Measurements from ENCODE around the gene MAP3K5.

MAP3K5 gene

DNA sequence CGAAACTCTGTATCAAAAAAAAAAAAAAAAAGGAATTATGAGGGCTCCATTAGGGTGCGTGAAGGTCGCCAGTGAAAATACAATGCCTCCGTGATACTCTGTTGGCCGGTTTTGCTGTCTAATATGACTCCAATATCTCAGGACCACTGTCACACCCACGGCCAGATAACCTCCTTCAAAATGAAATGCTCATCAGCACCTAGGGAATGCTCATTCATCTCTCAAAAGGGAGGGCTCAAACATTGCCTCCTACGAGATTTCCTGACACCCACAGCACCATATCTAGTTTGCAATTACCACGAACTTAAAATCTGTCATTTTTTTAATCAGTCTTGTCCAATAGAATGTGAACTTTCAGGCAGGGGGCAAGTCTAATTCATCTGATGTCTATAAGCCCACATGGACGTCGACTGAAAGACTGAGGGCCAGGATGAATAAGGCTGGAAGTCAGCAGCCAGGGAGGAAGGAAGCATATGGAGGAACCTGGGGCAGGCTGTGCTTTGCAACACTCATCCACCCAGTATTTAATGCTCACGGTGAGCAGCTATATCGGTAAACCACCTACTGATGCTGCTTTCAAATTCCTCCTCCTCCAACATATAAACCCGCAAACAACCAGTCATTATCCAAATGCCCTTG is 42.8 kb downstream of the MAP3K5 start:
- Histone ChIP-seq H3K36me3 (ENCODE audit: control insufficient read depth, insufficient read depth, low read length) (no peaks in the 10 kb centered on the region), H3K4me1 (ENCODE audit: control insufficient read depth, insufficient read depth, low read length) (no peaks in the 10 kb centered on the region), H3K27me3 (ENCODE audit: control insufficient read depth, insufficient read depth, low read length, poor library complexity, severe bottlenecking) (no peaks in the 10 kb centered on the region), H3K4me3 (ENCODE audit: insufficient read depth, low read depth, low read length) (no peak overlapping the region), H3K27ac (ENCODE audit: insufficient read depth, low read depth, low read length, poor library complexity, severe bottlenecking) (no peak overlapping the region), H3K9me3 (ENCODE audit: control insufficient read depth, low read length) (no peaks in the 10 kb centered on the region)
- 91 to 93% methylated on average over 13 of the region's 13 CpGs for WGBS, 2 experiments

DNA sequence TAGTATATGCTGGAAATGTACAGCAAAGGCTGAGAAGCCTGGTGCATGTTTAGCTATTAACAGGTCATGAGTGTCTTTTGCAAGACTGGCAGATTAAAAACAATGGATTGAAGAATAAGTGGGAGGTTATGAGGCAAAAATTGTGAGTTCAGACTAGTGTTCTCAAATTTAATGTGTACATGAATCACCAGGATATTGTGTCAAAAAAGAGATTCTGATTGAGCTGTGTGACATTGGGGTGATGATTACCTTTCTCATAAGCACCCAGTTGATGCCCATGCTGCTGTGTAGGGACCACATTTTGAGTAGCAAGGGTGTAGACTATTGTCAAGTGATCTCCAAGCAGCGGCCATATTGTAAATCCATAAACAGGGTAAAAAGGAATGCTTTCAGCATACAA is 44.8 kb downstream of the MAP3K5 start:
- Histone ChIP-seq H3K4me3 (ENCODE audit: insufficient read depth, low read depth, low read length) (no peak overlapping the region), H3K27me3 (ENCODE audit: control insufficient read depth, insufficient read depth, low read length, poor library complexity, severe bottlenecking) (no peaks in the 10 kb centered on the region), H3K9me3 (ENCODE audit: control insufficient read depth, low read length) (no peaks in the 10 kb centered on the region), H3K4me1 (ENCODE audit: control insufficient read depth, insufficient read depth, low read length) (no peaks in the 10 kb centered on the region), H3K36me3 (ENCODE audit: control insufficient read depth, insufficient read depth, low read length) (no peaks in the 10 kb centered on the region), H3K27ac (ENCODE audit: insufficient read depth, low read depth, low read length, poor library complexity, severe bottlenecking) (no peak overlapping the region)
- 83 to 86% methylated on average over 1 of the region's 1 CpG for WGBS, 2 experiments

DNA sequence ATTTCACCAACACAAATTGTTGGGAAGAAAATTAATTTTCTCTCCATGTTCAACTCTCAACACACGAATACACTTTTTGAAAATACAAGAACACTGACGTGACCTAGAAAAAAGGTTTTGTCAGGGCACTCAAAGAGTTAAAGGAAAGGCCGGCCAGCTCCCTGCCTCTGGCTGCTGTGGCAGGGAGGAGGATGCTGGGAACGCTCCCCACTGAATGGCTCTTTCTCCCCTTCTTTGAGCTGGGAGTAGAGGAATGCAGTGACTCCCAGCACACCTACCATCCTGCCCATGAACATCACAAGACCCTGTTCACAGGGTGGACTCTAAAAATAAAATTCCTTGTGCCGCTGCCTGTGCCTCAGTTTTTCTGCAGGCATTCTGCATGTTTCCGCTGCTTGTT is 47.0 kb downstream of the MAP3K5 start:
- H3K36me3 ChIP-seq (ENCODE audit: control insufficient read depth, insufficient read depth, low read length), result no peaks in the 10 kb centered on the region
- H3K9me3 ChIP-seq (ENCODE audit: control insufficient read depth, low read length), result no peaks in the 10 kb centered on the region
- 47 to 55% methylated on average over 6 of the region's 6 CpGs for WGBS, 2 experiments
- no peaks in the 10 kb centered on the region for H3K4me1 ChIP-seq (ENCODE audit: control insufficient read depth, insufficient read depth, low read length)
- H3K4me3 ChIP-seq (ENCODE audit: insufficient read depth, low read depth, low read length), result no peak overlapping the region
- no peaks in the 10 kb centered on the region for H3K27me3 ChIP-seq (ENCODE audit: control insufficient read depth, insufficient read depth, low read length, poor library complexity, severe bottlenecking)
- no peak overlapping the region for H3K27ac ChIP-seq (ENCODE audit: insufficient read depth, low read depth, low read length, poor library complexity, severe bottlenecking)

DNA sequence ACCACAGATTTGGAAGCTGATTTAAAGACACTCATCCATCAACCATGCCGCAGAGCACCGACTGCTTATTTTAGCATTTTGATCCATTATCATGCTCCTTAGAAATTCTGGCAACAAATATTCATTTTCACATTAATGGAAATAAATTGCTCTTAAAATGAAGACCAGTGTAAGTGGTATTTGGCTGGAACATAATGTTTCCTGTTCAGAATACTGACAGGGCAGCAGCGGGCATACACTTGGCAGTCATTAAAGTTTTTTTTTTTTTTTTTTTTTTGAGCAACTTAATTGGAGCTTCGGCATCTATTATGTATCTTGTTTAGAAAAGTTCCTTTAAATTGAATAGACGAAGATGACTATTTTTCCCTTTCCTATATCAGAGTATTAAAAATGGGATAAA is 47.4 kb downstream of the MAP3K5 start:
- H3K4me1 ChIP-seq (ENCODE audit: control insufficient read depth, insufficient read depth, low read length), result no peaks in the 10 kb centered on the region
- H3K9me3 ChIP-seq (ENCODE audit: control insufficient read depth, low read length), result no peaks in the 10 kb centered on the region
- 94 to 100% methylated on average over 3 of the region's 5 CpGs for WGBS, 2 experiments

DNA sequence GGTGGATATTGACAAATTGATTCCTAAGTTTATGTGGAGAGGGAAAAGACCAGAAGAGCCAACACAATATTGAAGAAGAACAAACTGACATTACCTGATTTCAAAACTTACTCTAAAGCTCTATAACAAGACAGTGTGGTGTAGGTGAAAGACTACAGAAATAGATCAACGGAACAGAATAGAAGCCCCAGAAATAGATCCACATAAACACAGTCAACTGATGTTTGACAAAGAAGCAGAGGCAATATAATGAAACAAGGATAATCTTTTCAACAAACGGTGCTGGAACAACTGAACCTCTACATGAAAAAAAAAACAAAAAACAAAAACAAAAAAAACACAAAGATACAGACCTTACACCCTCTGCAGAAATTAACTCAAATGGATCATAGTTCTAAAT is 50.2 kb downstream of the MAP3K5 start:
- H3K27me3 ChIP-seq (ENCODE audit: control insufficient read depth, insufficient read depth, low read length, poor library complexity, severe bottlenecking), result no peaks in the 10 kb centered on the region
- no peak overlapping the region for H3K27ac ChIP-seq (ENCODE audit: insufficient read depth, low read depth, low read length, poor library complexity, severe bottlenecking)
- no peak overlapping the region for H3K4me3 ChIP-seq (ENCODE audit: insufficient read depth, low read depth, low read length)
- H3K36me3 ChIP-seq (ENCODE audit: control insufficient read depth, insufficient read depth, low read length), result no peaks in the 10 kb centered on the region
- no peaks in the 10 kb centered on the region for H3K9me3 ChIP-seq (ENCODE audit: control insufficient read depth, low read length)
- no peaks in the 10 kb centered on the region for H3K4me1 ChIP-seq (ENCODE audit: control insufficient read depth, insufficient read depth, low read length)
- WGBS, 2 experiments, result 92 to 100% methylated on average over 1 to 2 of the region's 2 CpGs

More for the DNA sequence above, 47.4 kb downstream of the MAP3K5 start:
- Histone ChIP-seq H3K27me3 (ENCODE audit: control insufficient read depth, insufficient read depth, low read length, poor library complexity, severe bottlenecking) (no peaks in the 10 kb centered on the region), H3K27ac (ENCODE audit: insufficient read depth, low read depth, low read length, poor library complexity, severe bottlenecking) (no peak overlapping the region), H3K4me3 (ENCODE audit: insufficient read depth, low read depth, low read length) (no peak overlapping the region), H3K36me3 (ENCODE audit: control insufficient read depth, insufficient read depth, low read length) (no peaks in the 10 kb centered on the region)

DNA sequence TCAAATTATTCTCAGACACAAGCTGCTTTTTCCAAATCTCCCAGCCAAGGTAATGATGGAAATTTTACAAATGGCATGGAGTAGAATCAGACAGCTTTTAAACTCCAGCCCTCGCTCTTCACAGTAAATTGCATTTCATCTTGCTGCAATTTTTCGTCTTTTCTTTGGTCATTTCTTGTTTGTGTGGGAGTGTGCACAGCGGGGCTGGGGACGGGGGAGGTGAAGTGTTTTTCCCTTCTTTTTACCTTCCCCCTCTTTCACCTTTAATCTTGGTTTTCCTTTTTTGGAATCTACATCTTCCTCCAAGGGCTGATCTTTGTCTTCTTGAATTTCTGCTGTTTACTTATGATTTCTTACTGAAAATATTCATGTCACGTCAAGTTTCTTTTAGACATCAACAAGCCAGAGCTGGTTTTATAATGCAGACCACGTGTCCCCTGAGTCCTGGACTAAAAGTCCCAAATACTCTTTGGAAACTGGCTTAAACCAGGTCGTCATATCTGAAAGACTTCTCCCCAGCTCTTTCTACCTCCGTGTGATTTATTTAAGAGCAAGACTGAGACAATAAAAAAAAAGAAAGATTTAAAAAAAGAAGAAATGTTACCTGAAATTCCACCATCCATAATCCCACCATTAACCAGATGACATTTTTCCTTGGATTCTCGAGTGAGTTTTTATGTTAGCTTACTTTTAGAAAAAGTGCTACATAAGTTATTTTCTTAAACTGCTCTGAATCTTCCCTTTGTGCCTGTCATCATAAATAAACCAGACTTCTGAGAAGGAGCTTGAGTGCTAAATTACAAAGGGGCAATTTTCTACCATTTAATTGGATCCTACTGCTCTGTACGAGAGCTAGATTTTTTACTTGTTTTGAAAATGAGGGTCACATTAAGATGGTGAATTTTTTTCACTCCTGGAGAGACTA is 52.0 kb downstream of the MAP3K5 start:
- no peak overlapping the region for H3K4me3 ChIP-seq (ENCODE audit: insufficient read depth, low read depth, low read length)
- no peak overlapping the region for H3K27ac ChIP-seq (ENCODE audit: insufficient read depth, low read depth, low read length, poor library complexity, severe bottlenecking)
- WGBS, 2 experiments, result 89 to 95% methylated on average over 4 to 9 of the region's 10 CpGs
- no peaks in the 10 kb centered on the region for H3K9me3 ChIP-seq (ENCODE audit: control insufficient read depth, low read length)
- no peaks in the 10 kb centered on the region for H3K36me3 ChIP-seq (ENCODE audit: control insufficient read depth, insufficient read depth, low read length)
- H3K4me1 ChIP-seq (ENCODE audit: control insufficient read depth, insufficient read depth, low read length), result no peaks in the 10 kb centered on the region
- H3K27me3 ChIP-seq (ENCODE audit: control insufficient read depth, insufficient read depth, low read length, poor library complexity, severe bottlenecking), result no peaks in the 10 kb centered on the region

GRCh38 chr6:136739501-136739900 is 52.8 kb downstream of the MAP3K5 start:
- Histone ChIP-seq H3K27me3 (ENCODE audit: control insufficient read depth, insufficient read depth, low read length, poor library complexity, severe bottlenecking) (no peaks in the 10 kb centered on the region), H3K4me1 (ENCODE audit: control insufficient read depth, insufficient read depth, low read length) (no peaks in the 10 kb centered on the region), H3K9me3 (ENCODE audit: control insufficient read depth, low read length) (no peaks in the 10 kb centered on the region), H3K4me3 (ENCODE audit: insufficient read depth, low read depth, low read length) (no peak overlapping the region), H3K27ac (ENCODE audit: insufficient read depth, low read depth, low read length, poor library complexity, severe bottlenecking) (no peak overlapping the region), H3K36me3 (ENCODE audit: control insufficient read depth, insufficient read depth, low read length) (no peaks in the 10 kb centered on the region)
- WGBS, 2 experiments, result 89 to 99% methylated on average over 2 to 3 of the region's 3 CpGs

- WGBS, 2 experiments, result 90 to 92% methylated on average over 4 of the region's 4 CpGs
These were observed 53.2 kb downstream of the MAP3K5 start for GRCh38 chr6:136739071-136739470.

GRCh38 chr6:136738692-136739057 is 53.6 kb downstream of the MAP3K5 start:
- Histone ChIP-seq H3K27me3 (ENCODE audit: control insufficient read depth, insufficient read depth, low read length, poor library complexity, severe bottlenecking) (no peaks in the 10 kb centered on the region), H3K4me3 (ENCODE audit: insufficient read depth, low read depth, low read length) (no peak overlapping the region), H3K27ac (ENCODE audit: insufficient read depth, low read depth, low read length, poor library complexity, severe bottlenecking) (no peak overlapping the region), H3K9me3 (ENCODE audit: control insufficient read depth, low read length) (no peaks in the 10 kb centered on the region), H3K4me1 (ENCODE audit: control insufficient read depth, insufficient read depth, low read length) (no peaks in the 10 kb centered on the region), H3K36me3 (ENCODE audit: control insufficient read depth, insufficient read depth, low read length) (no peaks in the 10 kb centered on the region)
- 83 to 86% methylated on average over 6 of the region's 6 CpGs for WGBS, 2 experiments

More at GRCh38 chr6:136739071-136739470, 53.2 kb downstream of the MAP3K5 start:
- Histone ChIP-seq H3K36me3 (ENCODE audit: control insufficient read depth, insufficient read depth, low read length) (no peaks in the 10 kb centered on the region), H3K27me3 (ENCODE audit: control insufficient read depth, insufficient read depth, low read length, poor library complexity, severe bottlenecking) (no peaks in the 10 kb centered on the region), H3K4me1 (ENCODE audit: control insufficient read depth, insufficient read depth, low read length) (no peaks in the 10 kb centered on the region), H3K4me3 (ENCODE audit: insufficient read depth, low read depth, low read length) (no peak overlapping the region), H3K9me3 (ENCODE audit: control insufficient read depth, low read length) (no peaks in the 10 kb centered on the region), H3K27ac (ENCODE audit: insufficient read depth, low read depth, low read length, poor library complexity, severe bottlenecking) (no peak overlapping the region)

- Histone ChIP-seq H3K36me3 (ENCODE audit: control insufficient read depth, insufficient read depth, low read length) (no peaks in the 10 kb centered on the region), H3K9me3 (ENCODE audit: control insufficient read depth, low read length) (no peaks in the 10 kb centered on the region), H3K4me1 (ENCODE audit: control insufficient read depth, insufficient read depth, low read length) (no peaks in the 10 kb centered on the region), H3K4me3 (ENCODE audit: insufficient read depth, low read depth, low read length) (no peak overlapping the region), H3K27me3 (ENCODE audit: control insufficient read depth, insufficient read depth, low read length, poor library complexity, severe bottlenecking) (no peaks in the 10 kb centered on the region), H3K27ac (ENCODE audit: insufficient read depth, low read depth, low read length, poor library complexity, severe bottlenecking) (no peak overlapping the region)
- WGBS, 2 experiments, result 90 to 92% methylated on average over 9 of the region's 9 CpGs
These were observed 54.2 kb downstream of the MAP3K5 start for GRCh38 chr6:136737871-136738691.

Measured in ectodermal cell (in vitro differentiated cells).